HepG2 (cell line): ENCODE results near the gene NOPCHAP1. TPM values are rescaled to one million over a fixed set of nuclear protein-coding genes. Genes with fewer than 3 reads are reported as not detected.

Experiments used
- FOSL2 ChIP-seq: sonication (generic); formaldehyde crosslinking; IDR thresholded peaks from 2 replicates; pipeline ENCODE4 v1.4.0; 2020; ENCODE audit warnings: missing genetic modification reagents
- GATAD1 ChIP-seq: IDR thresholded peaks from 2 replicates; pipeline ENCODE4 v1.6.1; 2016; ENCODE audit warnings: missing genetic modification reagents, missing compliant biosample characterization
- IRF1 ChIP-seq: sonication (generic); formaldehyde crosslinking; IDR thresholded peaks from 2 replicates; pipeline ENCODE4 v1.4.0; 2020; ENCODE audit warnings: low read depth, mild to moderate bottlenecking, missing genetic modification reagents
- KDM2A ChIP-seq: sonication (generic); formaldehyde crosslinking; IDR thresholded peaks from 2 replicates; pipeline ENCODE4 v1.4.0; 2020; ENCODE audit warnings: low read depth, missing genetic modification reagents, borderline replicate concordance
- MEIS1 ChIP-seq: sonication (generic); formaldehyde crosslinking; IDR thresholded peaks from 2 replicates; pipeline ENCODE4 v1.9.0; 2021; ENCODE audit warnings: mild to moderate bottlenecking, missing genetic modification reagents, moderate library complexity, borderline replicate concordance
- MTERF4 ChIP-seq: sonication (generic); formaldehyde crosslinking; IDR thresholded peaks from 2 replicates; pipeline ENCODE4 v1.8.0; 2023; ENCODE audit warnings: mild to moderate bottlenecking, missing genetic modification reagents
- NR2F2 ChIP-seq: IDR thresholded peaks from 2 replicates; pipeline ENCODE4 v1.6.1; 2012; ENCODE audit warnings: low read depth, inconsistent platforms, borderline replicate concordance
- NRL ChIP-seq: sonication (generic); formaldehyde crosslinking; IDR thresholded peaks from 2 replicates; pipeline ENCODE4 v1.5.0; 2020; ENCODE audit warnings: missing genetic modification reagents, mild to moderate bottlenecking, moderate library complexity, borderline replicate concordance
- PHF20 ChIP-seq: sonication (generic); formaldehyde crosslinking; IDR thresholded peaks from 2 replicates; pipeline ENCODE4 v1.5.0; 2020; ENCODE audit warnings: mild to moderate bottlenecking, missing genetic modification reagents
- POLR2A ChIP-seq, 2 experiments: IDR thresholded peaks; 2 replicates each; pipeline ENCODE4 v1.6.1; 2011; ENCODE audit warnings: low read depth in 2 of 2, low read length in 2 of 2, mild to moderate bottlenecking in 1 of 2, moderate library complexity in 1 of 2; ENCODE audit not compliant: insufficient read depth in 1 of 2
- PRDM15 ChIP-seq: sonication (generic); formaldehyde crosslinking; IDR thresholded peaks from 2 replicates; pipeline ENCODE4 v1.4.0; 2020; ENCODE audit warnings: missing genetic modification reagents
- SOX13 ChIP-seq, 3 experiments: fragments of 450-650 bp in 1 of 3; sonication (generic) in 1 of 3; formaldehyde crosslinking in 1 of 3; IDR thresholded peaks in 2 of 3; conservative IDR thresholded peaks in 1 of 3; 2 replicates each; pipeline versions ENCODE4 v1.5.0 to v1.6.1; 2016 to 2020; ENCODE audit warnings: antibody characterized with exemption in 1 of 3, mild to moderate bottlenecking in 1 of 3, missing compliant biosample characterization in 1 of 3, missing genetic modification reagents in 1 of 3, moderate library complexity in 1 of 3
- SRSF1 ChIP-seq: fragments of 200-400 bp; formaldehyde crosslinking; optimal IDR thresholded peaks from 2 replicates; pipeline ENCODE3; 2017; ENCODE audit warnings: mild to moderate bottlenecking, low read depth, low read length, moderate library complexity
- TBP ChIP-seq: sonication (generic); formaldehyde crosslinking; IDR thresholded peaks from 2 replicates; pipeline ENCODE4 v1.5.0; 2020; ENCODE audit warnings: missing genetic modification reagents
- YEATS4 ChIP-seq: sonication (generic); formaldehyde crosslinking; IDR thresholded peaks from 2 replicates; pipeline ENCODE4 v1.4.0; 2020; ENCODE audit warnings: missing genetic modification reagents, borderline replicate concordance
- ZNF354B ChIP-seq: sonication (generic); formaldehyde crosslinking; IDR thresholded peaks from 2 replicates; pipeline ENCODE4 v1.8.0; 2022; ENCODE audit warnings: mild to moderate bottlenecking, missing genetic modification reagents
- ZNF460 ChIP-seq: sonication (generic); formaldehyde crosslinking; IDR thresholded peaks from 2 replicates; pipeline ENCODE4 v1.5.1; 2020; ENCODE audit warnings: missing genetic modification reagents, mild to moderate bottlenecking, borderline replicate concordance
- ZNF691 ChIP-seq: sonication (generic); formaldehyde crosslinking; IDR thresholded peaks from 2 replicates; pipeline ENCODE4 v1.4.0; 2020; ENCODE audit warnings: missing genetic modification reagents, low read depth, mild to moderate bottlenecking, borderline replicate concordance
- ZSCAN20 ChIP-seq: sonication (generic); formaldehyde crosslinking; IDR thresholded peaks from 2 replicates; pipeline ENCODE4 v1.4.0; 2020; ENCODE audit warnings: missing genetic modification reagents, mild to moderate bottlenecking, borderline replicate concordance
- polyA plus RNA-seq, 8 experiments: library from polyadenylated mRNA; depleted of rRNA in 3 of 8; stranded (reverse) in 7 of 8; unstranded in 1 of 8; fragments of >200 nt; fragmentation: Illumina TruSeq in 4 of 8; extraction: Trizol in 4 of 8; gene quantifications; 2 replicates each; pipeline versions ENCODE4 v1.2.1 to v1.2.3, GENCODE V29; 2011 to 2016; ENCODE audit warnings: low read depth in 4 of 8, missing spikeins in 1 of 8, mixed read lengths in 1 of 8; ENCODE audit not compliant: insufficient read depth in 1 of 8
- total RNA-seq, 5 experiments: library from RNA; depleted of rRNA; stranded (reverse); fragments of >200 nt; fragmentation: Illumina TruSeq; extraction: Trizol; gene quantifications; 2 replicates each; pipeline ENCODE4 v1.2.3, GENCODE V29; 2016; ENCODE audit warnings: low read depth in 1 of 5

NOPCHAP1 gene
- total and polyA plus RNA-seq, 2 of the 13 experiments (the other 11 are each of a cell fraction or from before 2014, with no cell fraction given), result 5.7 to 38.1 TPM

- no peak for TF ChIP-seq SOX13 (IDR thresholded peaks at IDR 0.05)
- peak in 1 of 2 experiments; percentile 20; a peak in 1 of 4 replicates for TF ChIP-seq SOX13 (CRISPR knock-in tag; conservative IDR thresholded peaks at IDR 0.05 in 1 of 2, IDR thresholded peaks at IDR 0.05 in 1 of 2)
- TF ChIP-seq MTERF4 (CRISPR knock-in tag), result 0 out of 2 replicates have a peak, but pooled peaks have one; percentile 9
- no peak for TF ChIP-seq PRDM15 (CRISPR knock-in tag)
- peak; percentile 32; the same call in 1 of the 2 replicates for TF ChIP-seq PHF20
- TF ChIP-seq NRL (CRISPR knock-in tag), result 0 out of 2 replicates have a peak, but pooled peaks have one; percentile 10
- TF ChIP-seq GATAD1 (CRISPR knock-in tag), result peak; percentile 14; the same call in 1 of the 2 replicates
- peak; percentile 32; the same call in 1 of the 2 replicates for TF ChIP-seq KDM2A (CRISPR knock-in tag)
- peak; percentile 56 to 69; a peak in 3 of 4 replicates for TF ChIP-seq POLR2A (IDR thresholded peaks at IDR 0.05; ENCODE audit: insufficient read depth in 1 of 2, low read depth in 2 of 2, low read length in 2 of 2)
- TF ChIP-seq TBP (CRISPR knock-in tag), result no peak
- TF ChIP-seq ZNF460 (CRISPR knock-in tag), result no peak
- no peak for TF ChIP-seq ZNF354B (CRISPR knock-in tag)
- TF ChIP-seq NR2F2, result no peak
- TF ChIP-seq ZNF691, result peak; percentile 34; the same call in 1 of the 2 replicates
- TF ChIP-seq YEATS4 (CRISPR knock-in tag), result peak; percentile 60; the same call in 1 of the 2 replicates
- no peak for TF ChIP-seq SRSF1
- TF ChIP-seq FOSL2 (CRISPR knock-in tag), result peak; percentile 76
- TF ChIP-seq ZSCAN20 (CRISPR knock-in tag), result no peak
- no peak for TF ChIP-seq IRF1
- no peak for TF ChIP-seq MEIS1 (CRISPR knock-in tag)
These were observed 27.9 kb upstream of the NOPCHAP1 start, which contains the start of gene SLC41A2 (continued) for GRCh38 chr12:104958001-104958804.
